BLaER1 treated with 17β-estradiol and CSF1 and Interleukin-3, amounts not matched to agents 10 nM and 100 nM (cell line): ENCODE results near the gene TMC6.

ENCODE experiments used
- H3K27ac ChIP-seq, 11 experiments: shearing (Covaris generic); formaldehyde crosslinking; 2 replicates each; pipeline ENCODE4 v1.8.1; 2022
- H3K27me3 ChIP-seq, 11 experiments: shearing (Covaris generic); formaldehyde crosslinking; 2 replicates each; pipeline ENCODE4 v1.8.1; 2022
- H3K36me3 ChIP-seq, 11 experiments: shearing (Covaris generic); formaldehyde crosslinking; 2 replicates each; pipeline ENCODE4 v1.8.1; 2022
- H3K4me1 ChIP-seq, 10 experiments: shearing (Covaris generic); formaldehyde crosslinking; 2 replicates each; pipeline ENCODE4 v1.8.1; 2022
- H3K4me2 ChIP-seq, 11 experiments: shearing (Covaris generic); formaldehyde crosslinking; 2 replicates each; pipeline ENCODE4 v1.8.1; 2022
- H3K4me3 ChIP-seq, 10 experiments: shearing (Covaris generic); formaldehyde crosslinking; 2 replicates each; pipeline ENCODE4 v1.8.1; 2022
- H3K9ac ChIP-seq, 11 experiments: shearing (Covaris generic); formaldehyde crosslinking; 2 replicates each; pipeline ENCODE4 v1.8.1; 2022
- H3K9me3 ChIP-seq, 11 experiments: shearing (Covaris generic); formaldehyde crosslinking; replicated peaks in 1 of 11; 2 replicates each; pipeline ENCODE4 v1.8.1; 2022
- H4K20me1 ChIP-seq, 11 experiments: shearing (Covaris generic); formaldehyde crosslinking; 2 replicates each; pipeline ENCODE4 v1.8.1; 2022
- Cebpa-rat ChIP-seq, 11 experiments: shearing (Covaris generic); IDR thresholded peaks; 2 replicates each; pipeline ENCODE4 v1.8.1; 2022

The TMC6 gene

GRCh38 chr17:78108726-78109488, 19.6 kb downstream of the TMC6 start:
- Histone ChIP-seq H3K4me3 (no peak overlapping the region), H3K27me3 (no peaks in the 10 kb centered on the region), H4K20me1 (peaks cover 52 to 67% (median 59%) of the 10 kb centered on the region in 11 experiments), H3K9ac (peak overlapping the region in 7 of 11 experiments; percentile 6 to 51 (median 35); a peak in 10 of 22 replicates), H3K9me3 (no peaks in the 10 kb centered on the region), H3K27ac (peak overlapping the region in 8 of 11 experiments; percentile 10 to 68 (median 49); a peak in 12 of 22 replicates), H3K4me1 (peaks cover 12 to 41% (median 28%) of the 10 kb centered on the region in 10 experiments), H3K36me3 (peaks cover 62 to 99% (median 72%) of the 10 kb centered on the region in 11 experiments), H3K4me2 (peak overlapping the region in 9 of 11 experiments; percentile 9 to 68 (median 62); a peak in 16 of 22 replicates)
- peak in 4 of 11 experiments; percentile 28 to 69 (median 50); a peak in 5 of 22 replicates for TF ChIP-seq Cebpa-rat (IDR thresholded peaks at IDR 0.05)

GRCh38 chr17:78107976-78108725, 20.4 kb downstream of the TMC6 start:
- peak overlapping the region in 5 of 11 experiments; percentile 6 to 32 (median 16); a peak in 3 of 22 replicates for H3K9ac ChIP-seq
- H3K4me3 ChIP-seq: no peak overlapping the region
- peak overlapping the region in 9 of 11 experiments; percentile 9 to 68 (median 62); a peak in 13 of 22 replicates for H3K4me2 ChIP-seq
- H3K27ac ChIP-seq: peak overlapping the region in 8 of 11 experiments; percentile 10 to 68 (median 49); a peak in 11 of 22 replicates
- H3K27me3 ChIP-seq: no peaks in the 10 kb centered on the region
- H4K20me1 ChIP-seq: peaks cover 44 to 59% (median 52%) of the 10 kb centered on the region in 11 experiments
- H3K36me3 ChIP-seq: peaks cover 62 to 99% (median 72%) of the 10 kb centered on the region in 11 experiments
- H3K9me3 ChIP-seq: no peaks in the 10 kb centered on the region
- H3K4me1 ChIP-seq: peaks cover 5 to 33% (median 20%) of the 10 kb centered on the region in 10 experiments
- no peak for TF ChIP-seq Cebpa-rat (IDR thresholded peaks at IDR 0.05)

- H3K9ac ChIP-seq: 0 out of 22 replicates have a peak overlapping the region, but pooled peaks of 3 of the 11 experiments have one; percentile 4 to 16 (median 16)
- H3K36me3 ChIP-seq: peaks cover 57 to 99% (median 71%) of the 10 kb centered on the region in 11 experiments
- TF ChIP-seq Cebpa-rat (IDR thresholded peaks at IDR 0.05): no peak
- H4K20me1 ChIP-seq: peaks cover 37 to 52% (median 45%) of the 10 kb centered on the region in 11 experiments; a peak in 21 of 22 replicates
- no peaks in the 10 kb centered on the region for H3K9me3 ChIP-seq
- peak overlapping the region in 5 of 11 experiments; percentile 20 to 67 (median 46); a peak in 4 of 22 replicates for H3K27ac ChIP-seq
- H3K4me3 ChIP-seq: no peak overlapping the region
- H3K4me1 ChIP-seq: peaks cover 0 to 26% (median 14%) of the 10 kb centered on the region in 10 experiments; a peak in 16 of 20 replicates
- H3K27me3 ChIP-seq: no peaks in the 10 kb centered on the region
- H3K4me2 ChIP-seq: no peak overlapping the region
Measured at GRCh38 chr17:78107457-78107856, 21.1 kb downstream of the TMC6 start.

- H3K4me2 ChIP-seq: no peak overlapping the region
- H3K36me3 ChIP-seq: peaks cover 44 to 99% (median 71%) of the 10 kb centered on the region in 11 experiments
- H4K20me1 ChIP-seq: peaks cover 25 to 40% (median 32%) of the 10 kb centered on the region in 11 experiments; a peak in 20 of 22 replicates
- no peak overlapping the region for H3K27ac ChIP-seq
- peaks cover 0 to 9% (median 6%) of the 10 kb centered on the region in 11 experiments; a peak in 18 of 22 replicates for H3K9me3 ChIP-seq
- H3K27me3 ChIP-seq: no peaks in the 10 kb centered on the region
- peaks cover 0 to 25% (median 14%) of the 10 kb centered on the region in 10 experiments; a peak in 16 of 20 replicates for H3K4me1 ChIP-seq
- no peak overlapping the region for H3K4me3 ChIP-seq
- H3K9ac ChIP-seq: peak overlapping the region in 1 of 11 experiments; percentile 18; a peak in 1 of 22 replicates
- TF ChIP-seq Cebpa-rat (IDR thresholded peaks at IDR 0.05): no peak
Measured at GRCh38 chr17:78106211-78106610, 22.3 kb downstream of the TMC6 start.

GRCh38 chr17:78105551-78105950, 23.0 kb downstream of the TMC6 start:
- TF ChIP-seq Cebpa-rat (IDR thresholded peaks at IDR 0.05): no peak
- H3K9me3 ChIP-seq: peaks cover 0 to 15% (median 12%) of the 10 kb centered on the region in 11 experiments; a peak in 19 of 22 replicates
- H3K9ac ChIP-seq: no peak overlapping the region
- H3K4me2 ChIP-seq: no peak overlapping the region
- H3K27me3 ChIP-seq: no peaks in the 10 kb centered on the region
- no peak overlapping the region for H3K27ac ChIP-seq
- peaks cover 0 to 22% (median 14%) of the 10 kb centered on the region in 10 experiments; a peak in 16 of 20 replicates for H3K4me1 ChIP-seq
- no peak overlapping the region for H3K4me3 ChIP-seq
- H4K20me1 ChIP-seq: peaks cover 18 to 33% (median 27%) of the 10 kb centered on the region in 11 experiments; a peak in 20 of 22 replicates
- peaks cover 38 to 99% (median 68%) of the 10 kb centered on the region in 11 experiments for H3K36me3 ChIP-seq

- peaks cover 0 to 18% (median 14%) of the 10 kb centered on the region in 10 experiments; a peak in 16 of 20 replicates for H3K4me1 ChIP-seq
- no peak overlapping the region for H3K9ac ChIP-seq
- TF ChIP-seq Cebpa-rat (IDR thresholded peaks at IDR 0.05): no peak
- H3K27me3 ChIP-seq: no peaks in the 10 kb centered on the region
- no peak overlapping the region for H3K4me3 ChIP-seq
- peaks cover 33 to 99% (median 68%) of the 10 kb centered on the region in 11 experiments for H3K36me3 ChIP-seq
- H3K4me2 ChIP-seq: no peak overlapping the region
- H4K20me1 ChIP-seq: peaks cover 14 to 28% (median 22%) of the 10 kb centered on the region in 11 experiments; a peak in 20 of 22 replicates
- peaks cover 4 to 20% (median 17%) of the 10 kb centered on the region in 11 experiments; a peak in 19 of 22 replicates for H3K9me3 ChIP-seq
- no peak overlapping the region for H3K27ac ChIP-seq
Measured at GRCh38 chr17:78105101-78105500, 23.5 kb downstream of the TMC6 start.

GRCh38 chr17:78104540-78104941, 24.0 kb downstream of the TMC6 start:
- Histone ChIP-seq H4K20me1 (peaks cover 8 to 23% (median 18%) of the 10 kb centered on the region in 11 experiments; a peak in 20 of 22 replicates), H3K4me3 (no peak overlapping the region), H3K4me2 (no peak overlapping the region), H3K36me3 (peaks cover 31 to 99% (median 68%) of the 10 kb centered on the region in 11 experiments), H3K4me1 (peaks cover 0 to 14% (median 13%) of the 10 kb centered on the region in 10 experiments; a peak in 16 of 20 replicates), H3K9ac (no peak overlapping the region), H3K9me3 (peaks cover 8 to 25% (median 23%) of the 10 kb centered on the region in 11 experiments; a peak in 20 of 22 replicates), H3K27ac (no peak overlapping the region), H3K27me3 (no peaks in the 10 kb centered on the region)
- no peak for TF ChIP-seq Cebpa-rat (IDR thresholded peaks at IDR 0.05)

GRCh38 chr17:78103311-78103710, 25.2 kb downstream of the TMC6 start:
- Histone ChIP-seq H4K20me1 (peaks cover 0 to 11% (median 6%) of the 10 kb centered on the region in 11 experiments; a peak in 15 of 22 replicates), H3K9me3 (peaks cover 8 to 38% (median 33%) of the 10 kb centered on the region in 11 experiments; a peak in 20 of 22 replicates), H3K4me1 (peaks cover 0 to 2% (median 1%) of the 10 kb centered on the region in 10 experiments; a peak in 13 of 20 replicates), H3K27me3 (no peaks in the 10 kb centered on the region), H3K9ac (no peak overlapping the region), H3K4me3 (no peak overlapping the region), H3K27ac (peak overlapping the region in 1 of 11 experiments; percentile 5; a peak in 1 of 22 replicates), H3K4me2 (no peak overlapping the region), H3K36me3 (peaks cover 31 to 99% (median 69%) of the 10 kb centered on the region in 11 experiments)
- TF ChIP-seq Cebpa-rat (IDR thresholded peaks at IDR 0.05): no peak
